Keratinocyte (primary cell): Measurements from ENCODE around the gene XPC. TPM values are rescaled to one million over a fixed set of nuclear protein-coding genes. Genes with fewer than 3 reads are reported as not detected.

Experiments
- DNase-seq: peaks from one replicate; pipeline ENCODE4 v3.0.0-alpha.2; 2011; ENCODE audit warnings: low read depth, missing footprints, low spot score
- FAIRE-seq: peaks from 2 replicates; lab custom pipeline; 2011; peaks lifted over from hg19 to GRCh38; lab: Jason Lieb, UNC
- H2AFZ ChIP-seq: 2 replicates; pipeline ENCODE4 v1.6.0; 2012; ENCODE audit warnings: low read length, control low read depth, inconsistent platforms; ENCODE audit not compliant: control insufficient read depth
- H3K27ac ChIP-seq: 2 replicates; pipeline ENCODE4 v1.5.1; 2011; ENCODE audit warnings: low read length; ENCODE audit not compliant: control insufficient read depth, insufficient read depth
- H3K27me3 ChIP-seq: 3 replicates; pipeline ENCODE4 v1.6.0; 2011; ENCODE audit warnings: low read length; ENCODE audit not compliant: control insufficient read depth, insufficient read depth; ENCODE audit errors: extremely low read depth
- H3K36me3 ChIP-seq, 2 experiments: 2 replicates in 1 of 2; 3 replicates in 1 of 2; pipeline ENCODE4 v1.5.1; 2011; ENCODE audit warnings: low read length in 2 of 2, mild to moderate bottlenecking in 1 of 2; ENCODE audit not compliant: control insufficient read depth in 2 of 2, insufficient read depth in 2 of 2; ENCODE audit errors: extremely low read depth in 1 of 2
- H3K4me1 ChIP-seq: 3 replicates; pipeline ENCODE4 v1.5.1; 2011; ENCODE audit warnings: low read length; ENCODE audit not compliant: control insufficient read depth, insufficient read depth; ENCODE audit errors: extremely low read depth
- H3K4me2 ChIP-seq: 3 replicates; pipeline ENCODE4 v1.6.0; 2011; ENCODE audit warnings: low read depth, low read length; ENCODE audit not compliant: control insufficient read depth, insufficient read depth; ENCODE audit errors: extremely low read depth
- H3K4me3 ChIP-seq, 3 experiments: fragments of 200-600 bp in 1 of 3; sonication (generic) in 1 of 3; 2 replicates in 2 of 3; 3 replicates in 1 of 3; pipeline ENCODE4 v1.5.1; 2011 to 2016; ENCODE audit warnings: low read length in 3 of 3, mild to moderate bottlenecking in 3 of 3, control low read depth in 2 of 3, inconsistent platforms in 1 of 3, low read depth in 1 of 3, mixed read lengths in 1 of 3, mixed run types in 1 of 3, moderate library complexity in 1 of 3; ENCODE audit not compliant: control insufficient read depth in 2 of 3, insufficient read depth in 2 of 3; ENCODE audit errors: extremely low read depth in 1 of 3
- H3K79me2 ChIP-seq: 2 replicates; pipeline ENCODE4 v1.6.0; 2012; ENCODE audit warnings: low read length; ENCODE audit not compliant: control insufficient read depth, insufficient read depth
- H3K9ac ChIP-seq: 3 replicates; pipeline ENCODE4 v1.6.0; 2011; ENCODE audit warnings: low read length; ENCODE audit not compliant: control insufficient read depth, insufficient read depth; ENCODE audit errors: extremely low read depth
- H3K9me1 ChIP-seq: 3 replicates; pipeline ENCODE4 v1.6.0; 2011; ENCODE audit warnings: low read length; ENCODE audit not compliant: control insufficient read depth, insufficient read depth; ENCODE audit errors: extremely low read depth
- H3K9me3 ChIP-seq: 2 replicates; pipeline ENCODE4 v1.5.1; 2012; ENCODE audit warnings: low read depth, low read length; ENCODE audit not compliant: control insufficient read depth
- H4K20me1 ChIP-seq: 3 replicates; pipeline ENCODE4 v1.6.0; 2011; ENCODE audit warnings: low read length; ENCODE audit not compliant: control insufficient read depth, insufficient read depth; ENCODE audit errors: extremely low read depth
- CTCF ChIP-seq, 3 experiments: IDR thresholded peaks in 1 of 3; conservative IDR thresholded peaks in 1 of 3; optimal IDR thresholded peaks in 1 of 3; 2 replicates in 2 of 3; 3 replicates in 1 of 3; pipeline versions ENCODE3 to v1.5.1; 2011; ENCODE audit warnings: low read length in 3 of 3, mild to moderate bottlenecking in 3 of 3, moderate library complexity in 2 of 3, control low read depth in 1 of 3, inconsistent platforms in 1 of 3; ENCODE audit not compliant: insufficient read depth in 2 of 3; ENCODE audit errors: extremely low read depth in 1 of 3
- EZH2 ChIP-seq: IDR thresholded peaks from one replicate; pipeline ENCODE4 v1.6.1; 2012; ENCODE audit warnings: inconsistent platforms, mild to moderate bottlenecking, low read length, moderate library complexity
- dilution Hi-C: fragments of 300-500 bp; cut with MboI; formaldehyde crosslinking; loops from one replicate; pipeline ENCODE4 v1.7.0; 2020; ENCODE audit warnings: low sequenced_read_pairs; ENCODE audit not compliant: extremely low pct_ligation_motif_present
- polyA plus RNA-seq, 5 experiments: library from polyadenylated mRNA; depleted of rRNA in 3 of 5; stranded (reverse) in 3 of 5; stranded (forward) in 1 of 5; unstranded in 1 of 5; fragments of >200 nt; gene quantifications; 1 replicate in 1 of 5; 2 replicates in 3 of 5; 3 replicates in 1 of 5; pipeline versions ENCODE4 v1.2.1 to v1.2.3, GENCODE V29; 2011 to 2012; ENCODE audit warnings: missing spikeins in 2 of 5, low read depth in 1 of 5, low replicate concordance in 1 of 5

XPC gene
- polyA plus RNA-seq, 1 donor (not counting 4 experiments of a cell fraction or from before 2014, with no cell fraction given), result 24.9 TPM

GRCh38 chr3:14213066-14213774 is 34.8 kb upstream of the XPC start:
- DNase-seq (no peak), FAIRE-seq (no peak)
- dilution Hi-C loops, result no loop called here
- H3K9me3 ChIP-seq, result no peaks in the 10 kb centered on the region
- no peaks in the 10 kb centered on the region for H4K20me1 ChIP-seq
- H3K4me1 ChIP-seq, result peaks cover 3% of the 10 kb centered on the region
- H3K79me2 ChIP-seq, result no peaks in the 10 kb centered on the region
- no peaks in the 10 kb centered on the region for H3K36me3 ChIP-seq
- no peak for TF ChIP-seq EZH2
- no peak for TF ChIP-seq CTCF (optimal IDR thresholded peaks at IDR 0.05 in 1 of 3, IDR thresholded peaks at IDR 0.05 in 1 of 3, conservative IDR thresholded peaks at IDR 0.05 in 1 of 3; ENCODE audit: extremely low read depth in 1 of 3, insufficient read depth in 2 of 3, low read length in 3 of 3)
- no peak overlapping the region for H3K9ac ChIP-seq
- no peaks in the 10 kb centered on the region for H3K27me3 ChIP-seq
- H3K4me3 ChIP-seq, result no peak overlapping the region
- H2AFZ ChIP-seq, result no peak overlapping the region
- no peak overlapping the region for H3K27ac ChIP-seq
- no peaks in the 10 kb centered on the region for H3K9me1 ChIP-seq
- H3K4me2 ChIP-seq, result no peak overlapping the region

- Histone ChIP-seq H3K9me3 (no peaks in the 10 kb centered on the region), H3K27me3 (no peaks in the 10 kb centered on the region), H3K4me2 (no peak overlapping the region), H3K27ac (no peak overlapping the region), H3K9me1 (no peaks in the 10 kb centered on the region), H3K4me1 (peaks cover 3% of the 10 kb centered on the region), H2AFZ (no peak overlapping the region), H3K36me3 (no peaks in the 10 kb centered on the region), H3K9ac (no peak overlapping the region), H4K20me1 (no peaks in the 10 kb centered on the region), H3K79me2 (no peaks in the 10 kb centered on the region), H3K4me3 (no peak overlapping the region)
- no peak for FAIRE-seq
- TF ChIP-seq CTCF (optimal IDR thresholded peaks at IDR 0.05 in 1 of 3, IDR thresholded peaks at IDR 0.05 in 1 of 3, conservative IDR thresholded peaks at IDR 0.05 in 1 of 3; ENCODE audit: extremely low read depth in 1 of 3, insufficient read depth in 2 of 3, low read length in 3 of 3), result no peak
- dilution Hi-C loops, result no loop called here
- no peak for DNase-seq
Measured at GRCh38 chr3:14212032-14212431, 33.6 kb upstream of the XPC start.
